HG03439 (cell line): Measurements from ENCODE around the gene RBM4B.

Experiments
- ATAC-seq: cut with Tn5 transposase; IDR thresholded peaks from one replicate; pipeline ENCODE4 v1.9.1; 2021; ENCODE audit warnings: mild to moderate bottlenecking, moderate library complexity; ENCODE audit not compliant: unreplicated experiment

Gene RBM4B

DNA sequence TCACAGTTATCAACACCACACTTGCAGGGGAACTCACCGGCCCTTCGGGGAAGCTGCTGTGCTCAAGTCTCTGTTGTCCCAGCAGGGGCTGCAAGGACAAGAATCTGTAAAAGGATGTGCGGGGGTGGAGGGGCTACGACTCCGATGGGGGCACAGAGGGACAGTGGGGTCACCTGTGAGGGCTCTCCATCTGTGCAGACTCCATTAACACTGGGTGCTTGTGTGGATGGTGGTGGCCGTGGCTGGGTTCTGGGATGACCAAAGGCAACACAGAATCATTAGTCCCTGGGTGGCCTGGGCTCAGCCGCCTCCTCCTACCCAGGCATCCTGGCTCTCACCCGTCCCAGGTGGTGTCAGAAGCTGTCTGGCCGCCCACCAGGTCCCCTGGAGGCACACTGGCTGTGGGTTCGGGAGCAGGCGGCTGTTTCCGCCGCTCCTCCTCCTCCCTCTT, 10.2 kb upstream of the RBM4B start:
- ATAC-seq = no peak

DNA sequence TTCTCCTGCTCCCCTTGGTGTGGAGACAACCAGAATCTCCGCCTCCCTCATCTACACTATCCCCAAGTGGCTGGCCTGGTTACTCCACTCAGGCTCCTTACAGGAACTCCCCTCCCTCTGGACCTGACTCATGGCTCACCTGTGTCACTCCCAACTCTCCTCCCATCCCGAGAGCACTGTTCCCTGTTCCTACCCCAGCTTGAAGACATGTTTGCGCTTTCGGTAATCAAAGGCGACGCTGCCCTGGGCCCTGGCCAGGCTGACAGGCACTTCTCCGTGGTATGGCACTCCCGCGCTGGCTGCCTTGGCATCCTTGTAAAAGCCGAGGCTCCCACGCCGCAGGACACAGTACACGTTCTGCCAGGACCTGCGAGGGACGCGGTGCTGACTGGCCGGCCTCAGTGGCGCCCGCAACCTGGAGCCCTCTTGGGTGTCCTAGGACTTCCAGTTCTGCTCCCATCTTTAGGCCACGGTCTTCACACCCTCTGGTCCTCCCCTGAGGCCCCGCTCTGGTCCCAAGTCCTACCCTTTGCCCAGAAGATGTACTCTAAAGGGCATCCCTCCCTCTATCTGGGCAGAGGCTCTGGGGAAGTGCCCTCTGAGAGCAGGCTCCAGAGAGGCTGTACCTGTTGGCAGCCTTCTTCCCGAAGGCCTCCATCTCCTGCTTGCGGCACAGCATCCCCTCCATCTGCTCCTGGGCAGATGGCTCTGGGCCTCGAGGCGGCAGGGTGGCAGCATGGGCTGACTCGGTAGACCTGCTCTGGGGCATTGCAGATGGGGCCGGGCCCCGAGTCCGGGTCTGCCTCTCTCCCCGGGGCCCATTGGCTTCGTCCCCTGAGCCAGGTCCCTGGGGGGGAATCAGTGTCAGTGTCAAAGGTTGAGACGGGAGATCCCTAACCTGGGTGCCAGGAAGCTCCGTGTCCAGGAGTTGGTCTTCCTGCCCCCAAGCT, 9.4 kb upstream of the RBM4B start:
- ATAC-seq = no peak

DNA sequence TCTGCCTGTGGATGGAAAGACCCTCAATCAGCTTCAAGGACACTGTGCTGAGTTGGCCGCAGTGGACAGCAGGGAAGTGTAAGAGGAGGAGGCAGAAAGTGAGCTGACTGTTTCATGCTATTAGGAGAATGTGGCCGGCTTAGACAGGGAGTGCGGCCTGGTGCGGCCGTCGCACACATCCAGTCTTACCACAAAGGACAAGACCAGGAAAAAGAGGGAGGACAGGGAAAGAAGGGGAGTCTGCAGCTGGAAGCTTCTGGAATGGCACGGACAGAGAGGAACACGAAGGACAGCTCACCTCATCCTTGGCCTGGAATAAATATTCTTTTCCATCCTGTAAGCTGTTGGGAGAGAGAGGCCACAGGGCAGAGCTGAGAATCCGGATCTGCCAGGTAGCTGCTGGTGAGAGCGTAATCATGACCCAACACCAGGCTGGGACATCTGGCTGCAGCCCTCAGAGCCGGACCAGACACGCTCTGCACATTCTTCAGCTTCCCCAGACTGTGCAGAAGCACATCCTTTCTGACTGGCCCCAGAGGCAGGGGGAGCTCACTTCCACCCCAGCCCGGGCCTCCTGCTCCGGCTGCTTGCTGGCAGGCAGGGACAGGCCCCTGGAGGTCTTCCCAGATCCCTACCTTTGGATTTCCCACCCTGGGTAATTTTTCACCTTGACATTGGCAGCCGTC, 8.6 kb upstream of the RBM4B start:
- no peak for ATAC-seq

DNA sequence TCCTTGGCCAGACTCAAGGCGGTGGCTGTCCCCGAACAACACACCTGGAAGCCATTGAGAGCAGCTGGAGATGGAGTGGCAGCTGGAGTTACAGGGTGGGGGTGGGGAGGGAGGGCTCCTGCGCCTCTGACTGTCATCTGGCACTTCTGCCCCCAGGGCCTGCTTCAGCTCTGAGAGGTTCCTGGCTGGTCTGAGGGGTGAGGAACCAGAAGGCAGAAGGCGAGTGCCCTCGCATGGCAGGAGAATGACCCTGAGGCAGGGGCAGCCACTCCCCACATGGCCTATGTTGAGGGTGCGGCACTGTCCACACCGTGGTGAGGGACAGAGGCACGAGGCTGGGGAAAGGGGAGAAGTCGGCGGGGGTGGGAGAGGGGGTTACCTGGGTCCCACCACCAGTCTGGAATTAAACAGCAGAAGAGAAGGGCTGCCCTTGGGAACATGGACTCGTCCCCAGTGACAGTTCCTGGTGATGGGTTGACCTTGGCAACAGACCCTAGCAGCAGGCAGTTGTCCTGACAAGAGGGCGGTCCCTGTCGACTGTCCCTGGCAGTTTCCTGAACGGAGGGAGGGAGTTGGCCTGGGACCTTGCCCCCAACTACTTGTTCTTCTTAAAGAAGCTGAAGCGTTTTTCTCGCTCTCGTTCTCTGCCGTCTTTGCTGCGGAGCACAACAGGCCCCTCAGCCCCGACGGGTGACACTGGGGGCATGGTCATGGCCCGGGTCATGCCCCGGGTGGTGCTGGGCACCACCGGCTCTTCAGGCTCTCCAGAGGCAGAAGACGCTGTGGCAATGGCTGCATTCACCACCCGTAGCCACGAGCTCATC, 7.8 kb upstream of the RBM4B start:
- ATAC-seq = no peak

DNA sequence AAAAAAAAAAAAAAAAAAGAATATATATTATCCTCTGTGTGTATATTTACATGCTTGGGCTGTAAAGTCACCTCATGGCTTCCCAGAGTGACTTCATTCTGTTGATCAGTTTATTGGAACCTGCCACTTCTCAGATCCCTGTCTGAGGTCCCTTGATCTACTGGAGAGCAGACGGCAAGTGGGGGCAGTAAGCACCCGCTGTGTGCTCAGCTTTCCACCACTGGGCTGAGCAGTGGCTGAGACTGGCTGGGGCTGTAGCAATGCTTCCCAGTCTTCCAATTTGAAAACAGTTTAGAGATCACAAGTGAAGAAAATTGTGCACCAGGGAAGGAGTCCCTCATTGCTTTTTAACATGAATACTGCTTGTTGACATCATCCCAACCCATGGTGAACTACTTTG, 6.9 kb upstream of the RBM4B start:
- ATAC-seq = no peak

DNA sequence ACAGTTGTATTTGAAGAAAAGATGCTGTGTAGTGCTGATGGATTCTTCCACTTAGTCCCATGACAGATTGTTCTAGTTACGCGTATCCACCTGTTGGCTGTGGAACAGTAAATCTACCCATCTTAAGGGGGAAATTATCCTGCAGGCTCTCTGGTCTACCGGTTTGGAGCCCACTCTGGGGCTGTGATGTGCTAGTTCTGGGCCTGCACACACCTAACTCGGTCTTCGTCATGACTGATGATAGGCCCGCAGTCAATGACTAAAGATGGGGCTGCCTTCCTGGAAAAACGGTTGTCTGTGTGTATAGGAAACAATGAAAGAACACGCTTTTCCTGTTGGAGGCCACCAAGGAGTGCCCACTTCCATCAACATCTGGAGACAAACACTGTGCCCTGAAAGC, 6.2 kb upstream of the RBM4B start:
- no peak for ATAC-seq

DNA sequence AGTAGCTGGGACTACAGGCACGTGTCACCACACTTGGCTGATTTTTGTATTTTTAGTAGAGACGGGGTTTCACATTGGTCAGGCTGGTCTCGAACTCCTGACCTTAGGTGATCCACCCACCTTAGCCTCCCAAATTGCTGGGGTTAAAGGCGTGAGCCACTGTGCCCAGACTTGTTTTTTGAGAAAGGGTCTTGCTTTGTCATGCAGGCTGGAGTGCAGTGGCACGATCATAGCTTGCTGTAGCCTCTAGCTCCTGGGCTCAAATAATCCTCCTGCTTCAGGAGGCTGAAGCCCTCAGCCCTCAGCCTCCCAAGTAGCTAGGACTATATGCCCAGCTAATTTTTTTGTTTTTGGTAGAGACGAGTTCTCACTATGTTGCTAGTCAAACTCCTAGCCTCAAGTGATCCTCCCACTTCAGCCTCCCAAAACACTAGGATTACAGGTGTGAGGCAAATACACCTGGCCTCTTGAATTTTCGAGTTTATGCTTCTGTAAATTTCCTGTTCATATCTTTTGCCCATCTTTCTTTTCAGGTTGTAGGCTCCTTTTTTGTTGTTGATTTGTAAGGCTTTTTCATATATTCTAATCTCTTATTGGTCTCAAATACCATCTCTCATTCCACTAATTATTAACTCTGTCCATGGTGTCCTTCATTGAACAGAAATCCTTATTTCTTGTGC, 3.4 kb upstream of the RBM4B start:
- ATAC-seq = no peak

DNA sequence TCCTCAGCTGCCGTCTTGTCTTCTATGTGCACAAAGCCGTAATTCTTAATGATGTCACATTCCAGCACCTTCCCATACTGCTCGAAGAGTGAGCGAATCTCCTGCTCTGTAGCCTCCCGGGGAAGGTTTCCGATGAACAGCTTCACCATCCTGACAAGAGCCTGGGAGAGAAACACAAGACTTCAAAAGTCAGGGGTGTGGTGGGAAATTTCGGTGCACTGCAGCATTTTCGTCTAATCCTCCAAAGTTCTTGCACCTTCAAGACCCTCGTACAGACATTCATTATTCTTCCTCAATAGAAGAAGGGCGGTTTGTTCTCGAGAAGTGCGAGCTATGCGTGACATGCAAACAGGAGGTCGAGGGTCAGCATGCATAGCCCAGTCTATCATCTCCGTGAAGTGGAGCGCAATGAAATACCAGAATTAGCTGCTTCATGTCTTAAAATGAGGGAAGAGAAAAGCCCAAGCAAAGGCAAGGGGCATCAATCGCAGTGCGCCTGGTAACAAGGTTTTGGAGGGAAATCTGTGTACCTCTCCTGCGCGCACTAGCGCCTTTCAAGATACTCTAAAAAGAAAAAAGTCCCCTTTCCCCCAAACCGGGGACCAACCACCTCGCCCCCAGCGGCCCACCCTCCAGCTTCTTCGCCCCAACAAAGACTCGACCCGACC, 622 bp downstream of the RBM4B start:
- ATAC-seq = no peak

DNA sequence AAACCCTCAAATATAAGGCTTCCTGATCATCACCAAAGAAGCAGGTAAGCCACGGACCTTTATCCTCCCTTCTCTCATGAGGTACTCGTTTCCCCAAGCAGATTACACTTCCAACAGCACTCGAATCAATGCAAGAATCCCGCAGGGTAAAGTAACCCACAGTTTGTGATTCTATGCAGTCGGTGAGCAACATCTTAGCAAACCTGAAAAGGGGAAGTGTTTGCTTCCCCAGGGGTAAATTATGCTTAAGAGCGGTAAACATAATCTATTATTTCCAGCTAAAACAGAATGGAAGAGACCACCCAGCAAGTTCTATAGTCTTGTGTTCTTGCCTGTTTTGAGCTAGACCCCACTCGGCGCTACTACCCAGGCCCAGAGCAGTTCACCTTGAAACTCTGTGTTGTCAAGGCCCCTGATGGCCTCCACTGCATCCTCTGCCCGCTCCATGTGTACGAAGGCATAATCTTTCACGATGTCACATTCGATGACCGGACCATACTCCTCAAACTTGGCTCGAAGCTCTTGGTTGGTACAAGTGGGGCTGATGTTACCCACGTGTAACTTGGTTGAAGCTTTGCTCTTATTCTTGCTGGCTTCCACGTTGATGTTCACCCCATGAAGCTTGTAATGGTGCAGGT, 1.3 kb downstream of the RBM4B start:
- no peak for ATAC-seq

DNA sequence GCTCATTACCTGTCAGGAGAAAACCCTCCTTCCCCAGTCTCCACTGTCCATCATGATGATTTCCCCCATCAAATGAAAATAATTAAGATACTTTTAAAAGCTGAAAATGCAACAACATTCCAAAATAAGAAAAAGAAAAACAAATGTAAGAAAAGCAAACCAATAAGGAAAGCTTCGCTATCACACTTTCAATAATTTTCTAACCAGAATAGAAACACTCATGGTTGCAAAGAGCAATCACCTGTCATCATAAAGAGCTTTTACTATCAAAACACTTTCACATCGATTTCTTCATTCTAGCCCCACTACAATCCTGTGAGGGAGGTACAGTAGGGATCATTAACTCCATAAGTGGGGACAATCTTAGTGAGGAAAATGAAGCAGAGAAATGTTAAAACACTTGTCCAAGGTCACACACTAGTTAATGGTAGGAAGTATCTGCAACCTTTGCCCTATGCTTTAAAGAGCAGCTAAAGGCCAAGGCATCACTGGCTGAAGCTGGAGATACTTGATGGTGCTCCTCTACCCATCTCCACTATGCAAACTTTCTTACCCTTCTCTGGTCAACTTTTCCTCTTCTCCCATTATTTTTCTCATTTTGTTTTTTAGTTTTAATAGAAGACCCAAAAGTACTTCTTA, 2.6 kb downstream of the RBM4B start:
- no peak for ATAC-seq

DNA sequence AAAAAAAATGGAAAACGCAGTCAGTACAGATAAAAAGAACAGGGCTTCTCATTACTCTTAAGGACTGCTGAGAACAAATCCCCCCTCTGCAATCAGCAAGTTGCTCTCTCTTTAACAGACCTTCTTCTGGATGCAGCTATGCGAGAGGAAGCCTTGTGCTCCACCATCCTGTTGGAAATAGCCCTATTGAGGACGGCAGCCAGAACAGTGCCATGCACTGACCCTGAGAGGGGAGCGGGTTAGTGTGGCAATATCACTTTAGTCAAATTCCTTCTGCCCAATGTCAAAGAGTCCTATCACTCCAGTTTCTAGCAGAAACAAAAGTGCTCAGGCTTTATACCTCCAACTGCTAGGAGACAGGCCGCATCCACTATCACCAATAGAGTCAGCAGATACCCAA, 6.9 kb downstream of the RBM4B start:
- no peak for ATAC-seq

DNA sequence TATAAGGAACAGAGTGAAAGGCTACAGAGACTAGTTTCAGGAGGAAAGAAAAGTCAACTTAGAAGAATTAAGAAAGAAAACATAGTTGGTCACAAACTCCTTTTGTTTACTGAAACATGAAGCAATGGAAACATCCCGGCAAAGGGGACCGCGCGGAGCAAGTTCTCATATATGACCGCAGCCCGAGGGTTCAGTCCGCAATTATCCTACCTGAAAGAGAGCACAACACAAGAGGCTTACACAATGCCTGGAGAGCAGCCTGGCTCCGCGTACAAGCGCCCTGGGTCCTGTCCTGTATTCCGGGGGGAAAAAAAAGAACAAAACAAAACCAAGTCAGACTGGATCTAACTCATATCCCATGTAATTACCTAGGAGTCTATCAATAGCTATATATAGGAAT, 12.3 kb downstream of the RBM4B start:
- no peak for ATAC-seq

DNA sequence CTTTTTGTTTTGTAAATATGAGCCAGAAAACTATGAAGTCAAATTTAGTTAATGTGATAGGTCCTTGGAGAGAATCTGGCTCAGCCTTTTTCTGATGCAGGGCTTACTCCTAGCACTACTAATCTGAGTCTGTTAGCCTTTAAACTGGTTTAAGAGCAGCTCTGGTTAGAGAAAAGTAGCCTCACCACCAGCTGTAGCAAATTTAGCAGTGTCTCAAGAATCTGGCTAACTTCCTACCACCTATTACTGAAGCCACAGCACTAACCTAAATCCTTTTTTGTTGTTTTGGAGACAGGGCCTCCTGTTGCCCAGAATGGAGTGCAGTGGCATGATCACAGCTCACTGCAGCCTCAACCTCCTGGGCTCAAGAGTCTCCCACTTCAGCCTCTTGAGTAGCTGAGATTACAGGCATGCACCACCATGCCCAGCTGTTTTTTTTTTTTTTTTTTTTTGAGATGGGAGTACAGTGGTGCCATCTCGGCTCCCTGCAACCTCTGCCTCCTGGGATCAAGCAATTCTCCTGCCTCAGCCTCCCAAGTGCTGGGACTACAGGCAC, 13.9 kb downstream of the RBM4B start:
- ATAC-seq = no peak

DNA sequence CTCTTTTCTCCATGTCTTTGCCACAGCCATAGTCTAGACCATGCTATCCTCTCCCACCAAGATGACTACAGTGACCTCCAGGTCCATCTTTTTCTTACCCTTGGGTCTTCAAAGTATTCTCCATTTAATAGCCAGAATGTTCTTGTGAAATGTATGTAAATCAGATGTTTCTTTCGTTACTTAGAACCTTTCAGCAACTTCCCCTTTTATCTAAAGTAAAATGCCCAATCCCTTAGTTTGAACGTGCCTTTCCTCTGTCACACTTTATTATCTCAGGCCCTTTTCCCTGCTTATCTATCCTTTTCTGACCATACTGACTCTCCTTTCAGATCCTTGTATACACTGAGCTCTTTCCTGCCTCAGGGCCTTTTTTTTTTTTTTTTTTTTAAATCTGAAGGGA, 17.9 kb downstream of the RBM4B start:
- no peak for ATAC-seq

DNA sequence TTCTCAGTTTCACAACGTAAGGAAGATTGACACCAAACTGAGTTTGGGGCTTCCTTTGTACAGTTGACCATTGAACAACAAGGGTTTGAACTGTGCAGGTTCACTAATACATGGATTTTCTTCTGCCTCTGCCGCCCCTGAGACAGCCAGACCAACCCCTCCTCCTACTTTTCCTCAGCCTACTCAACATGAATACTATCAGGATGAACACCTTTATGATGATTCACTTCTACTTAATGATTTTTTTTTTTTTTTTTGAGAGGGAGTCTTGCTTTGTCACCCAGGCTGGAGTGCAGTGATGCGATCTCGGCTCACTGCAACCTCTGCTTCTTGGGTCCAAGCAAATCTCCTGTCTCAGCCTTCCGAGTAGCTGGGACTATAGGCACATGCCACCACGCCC, 24.6 kb downstream of the RBM4B start:
- no peak for ATAC-seq

DNA sequence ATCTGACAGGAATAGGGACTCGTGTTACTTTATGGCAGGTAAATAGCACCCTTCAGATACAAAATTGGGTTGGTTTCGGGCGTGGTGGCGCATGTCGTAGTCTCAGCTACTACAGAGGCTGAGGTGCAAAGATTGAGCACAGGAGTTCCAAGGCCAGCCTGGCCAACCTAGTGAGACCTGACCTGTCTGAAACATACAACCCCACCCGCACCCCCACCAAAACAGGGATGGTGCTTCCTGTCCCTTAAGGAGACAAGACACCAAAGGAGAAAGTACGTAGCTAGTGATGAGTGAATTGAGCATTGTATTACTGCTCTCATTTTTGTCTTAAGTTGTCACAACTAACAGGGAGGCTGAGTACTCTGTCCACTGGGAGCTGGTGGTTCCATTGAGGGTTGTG, 25.0 kb downstream of the RBM4B start:
- no peak for ATAC-seq

DNA sequence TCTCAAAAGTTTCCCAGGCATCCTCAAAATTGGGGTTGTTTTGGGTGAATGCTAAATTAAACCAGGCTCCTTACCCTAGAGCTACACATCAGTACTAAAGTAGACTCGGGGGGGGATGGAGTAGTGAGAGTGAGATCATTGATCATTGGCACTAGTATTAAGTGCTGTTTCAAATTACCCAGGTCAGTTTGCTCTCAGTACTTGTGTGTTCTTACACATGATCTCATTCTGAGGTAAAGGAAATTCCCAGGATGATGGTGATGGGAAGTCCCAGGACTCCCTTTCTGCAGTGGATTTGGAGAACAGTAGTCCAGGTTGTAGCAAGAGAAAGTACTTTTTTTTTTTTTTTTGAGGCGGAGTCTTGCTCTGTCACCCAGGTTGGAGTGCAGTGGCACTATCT, 26.7 kb downstream of the RBM4B start:
- no peak for ATAC-seq

DNA sequence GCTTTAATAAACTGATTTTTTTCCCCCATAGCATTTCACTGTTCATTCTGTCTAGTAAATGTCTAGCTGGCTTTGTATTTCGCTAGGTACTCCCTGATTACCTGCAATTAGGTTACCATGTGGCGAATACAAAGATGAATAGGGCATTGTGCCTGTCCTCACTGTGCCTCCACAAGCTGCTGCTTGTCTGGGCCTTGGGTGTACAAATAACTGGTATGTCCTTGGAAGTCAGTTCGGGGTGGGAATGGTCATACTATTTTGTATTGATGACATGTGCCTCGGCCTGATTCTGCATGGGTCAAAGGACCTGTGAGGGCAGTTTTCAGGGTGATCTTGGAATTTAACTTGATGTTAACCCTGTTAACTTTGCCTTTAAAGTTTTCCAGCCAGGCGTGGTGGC, 27.8 kb downstream of the RBM4B start:
- no peak for ATAC-seq

DNA sequence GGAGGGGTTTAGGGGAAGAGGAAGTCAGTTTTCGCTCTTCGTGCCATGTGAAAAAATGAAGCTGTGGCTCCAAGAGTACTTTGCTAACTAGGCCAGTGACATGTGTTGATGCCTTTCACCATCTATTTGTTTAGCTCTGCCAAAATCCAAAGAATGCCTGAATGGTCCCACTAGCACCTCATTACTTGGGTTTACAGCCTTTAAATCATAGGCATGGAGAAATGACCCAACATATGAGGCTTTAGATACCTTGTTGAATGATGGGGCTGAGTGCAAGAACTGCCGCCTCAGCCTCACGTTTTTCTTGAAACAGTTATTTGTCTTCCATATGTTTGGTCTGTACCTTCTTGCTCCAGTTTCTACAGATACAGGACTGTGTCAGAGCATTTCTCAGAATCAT, 30.9 kb downstream of the RBM4B start:
- no peak for ATAC-seq
